Activated B cell treated with CpG ODN at 0.5 μM for 24 hours (primary cell): ENCODE measurements around the gene ZKSCAN8. TPM values are rescaled to one million over a fixed set of nuclear protein-coding genes. Genes with fewer than 3 reads are reported as not detected.

Source experiments
- ATAC-seq: fragments of 200-7000 bp; cut with Tn5 transposase; one replicate; pipeline ENCODE4 v1.10.0; 2021; ENCODE audit warnings: low read depth, mild to moderate bottlenecking, moderate library complexity
- CTCF ChIA-PET: fragments of 350-600 bp; sonication (Branson Sonifier 250); formaldehyde crosslinking; loops from one replicate; lab custom pipeline; 2021; ENCODE audit warnings: antibody characterized with exemption; lab: Charles Lee
- POLR2A ChIA-PET: fragments of 350-600 bp; sonication (Branson Sonifier 250); formaldehyde crosslinking; loops from one replicate; lab custom pipeline; 2021; ENCODE audit warnings: antibody characterized with exemption; lab: Charles Lee
- DNase-seq: peaks from one replicate; pipeline ENCODE4 v3.0.0; 2022
- H3K27ac Mint-ChIP-seq: one replicate; pipeline ENCODE4 v1.8.0; 2020; ENCODE audit warnings: mixed read lengths
- H3K27me3 Mint-ChIP-seq: one replicate; pipeline ENCODE4 v1.8.0; 2021; ENCODE audit warnings: mixed read lengths
- H3K36me3 Mint-ChIP-seq: one replicate; pipeline ENCODE4 v1.8.0; 2021; ENCODE audit warnings: low read depth, mixed read lengths
- H3K4me1 Mint-ChIP-seq: one replicate; pipeline ENCODE4 v1.8.0; 2021; ENCODE audit warnings: mixed read lengths
- H3K4me3 Mint-ChIP-seq: one replicate; pipeline ENCODE4 v1.8.0; 2020; ENCODE audit warnings: mild to moderate bottlenecking, mixed read lengths
- H3K9me3 Mint-ChIP-seq: one replicate; pipeline ENCODE4 v1.8.0; 2020; ENCODE audit warnings: mixed read lengths
- CTCF ChIP-seq: fragments of 200-600 bp; IDR thresholded peaks from one replicate; pipeline ENCODE4 v1.8.0; 2022; ENCODE audit warnings: antibody characterized with exemption, mild to moderate bottlenecking
- intact Hi-C: fragments of 100-400 bp; cut with micrococcal nuclease; formaldehyde crosslinking; loops from one replicate; pipeline ENCODE4 v1.15.1; 2024
- total RNA-seq: library from RNA; stranded (reverse); gene quantifications from 2 replicates; pipeline ENCODE4 v1.2.3, GENCODE V29; 2022

ZKSCAN8 gene
- total RNA-seq, 1 donor from 2014 or later, result 40.2 TPM

DNA sequence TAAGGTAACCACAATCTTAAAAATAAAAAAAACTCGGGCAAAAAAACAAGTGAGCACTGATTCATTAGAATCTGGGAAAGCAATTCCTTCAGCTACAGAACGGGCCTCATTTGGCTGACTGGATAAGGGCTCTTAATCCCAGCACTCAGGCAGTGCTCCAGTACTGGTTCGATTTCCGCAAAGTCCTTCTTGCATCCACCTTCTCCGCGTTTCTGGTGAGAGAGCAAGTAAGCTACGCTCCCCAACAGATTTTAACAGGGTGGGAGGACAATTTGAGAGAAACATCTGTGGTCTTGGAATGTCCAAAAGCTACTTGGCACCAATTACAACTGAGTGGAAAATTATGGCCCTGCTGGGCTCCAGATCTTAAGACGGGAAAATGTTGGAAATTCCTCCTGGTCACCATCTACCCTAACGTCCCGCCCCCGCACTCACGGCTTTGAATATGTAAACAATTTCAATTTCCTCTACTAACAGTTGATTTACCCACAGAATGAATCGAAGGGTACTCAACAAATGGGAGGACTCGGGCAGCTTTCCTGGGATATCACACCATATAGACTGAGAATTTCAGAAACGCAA lies 65.3 kb downstream of the ZKSCAN8 start:
- CTCF ChIA-PET, result no interaction called here
- intact Hi-C loops, result loop anchor here (5.0 kb wide), 1 partner anchor 535 kb away; no protein-coding TSS in a partner anchor
- H3K4me3 Mint-ChIP-seq, result peak overlapping the region; percentile 67
- H3K36me3 Mint-ChIP-seq, result no peaks in the 10 kb centered on the region
- no peak for TF ChIP-seq CTCF
- peaks cover 23% of the 10 kb centered on the region for H3K4me1 Mint-ChIP-seq
- H3K27me3 Mint-ChIP-seq, result peaks cover 64% of the 10 kb centered on the region
- ATAC-seq (no peak), DNase-seq (no peak)
- POLR2A ChIA-PET, result interaction anchor here (0.8 to 1.7 kb wide), 2 partner anchors 11 to 314 kb away, joined by 4 to 6 read pairs; a partner anchor contains a TSS
- H3K9me3 Mint-ChIP-seq, result peaks cover 10% of the 10 kb centered on the region
- no peak overlapping the region for H3K27ac Mint-ChIP-seq

- ATAC-seq, result peak; percentile 49
- H3K4me1 Mint-ChIP-seq, result peaks cover 26% of the 10 kb centered on the region
- intact Hi-C loops, result loop anchor here (5.0 kb wide), 1 partner anchor 535 kb away; no protein-coding TSS in a partner anchor
- H3K9me3 Mint-ChIP-seq, result peaks cover 10% of the 10 kb centered on the region
- H3K4me3 Mint-ChIP-seq, result peak overlapping the region; percentile 67
- no peaks in the 10 kb centered on the region for H3K36me3 Mint-ChIP-seq
- peaks cover 70% of the 10 kb centered on the region for H3K27me3 Mint-ChIP-seq
- no peak for TF ChIP-seq CTCF
- ChIA-PET CTCF (no interaction called here), POLR2A (interaction anchor here (0.8 to 1.7 kb wide), 2 partner anchors 11 to 315 kb away, joined by 4 to 6 read pairs; a partner anchor contains a TSS)
- DNase-seq, result no peak
- H3K27ac Mint-ChIP-seq, result no peak overlapping the region
Observed at GRCh38 chr6:28207510-28208110, 65.9 kb downstream of the ZKSCAN8 start.

GRCh38 chr6:28208111-28208659 lies 66.5 kb downstream of the ZKSCAN8 start:
- intact Hi-C loops, result loop anchor here (5.0 kb wide), 1 partner anchor 536 kb away; no protein-coding TSS in a partner anchor
- Mint-ChIP-seq H3K9me3 (peaks cover 10% of the 10 kb centered on the region), H3K4me3 (peak overlapping the region; percentile 67), H3K36me3 (no peaks in the 10 kb centered on the region), H3K27me3 (peaks cover 74% of the 10 kb centered on the region), H3K27ac (no peak overlapping the region), H3K4me1 (peaks cover 32% of the 10 kb centered on the region)
- ATAC-seq (no peak), DNase-seq (no peak)
- ChIA-PET POLR2A (interaction anchor here (1.7 kb wide), 1 partner anchor 10 kb away, joined by 4 read pairs; no protein-coding TSS in a partner anchor), CTCF (no interaction called here)
- no peak for TF ChIP-seq CTCF

Other genes with a start within 250 kb of the ZKSCAN8 start
- gene OR2B2, start 229.5 kb upstream of the ZKSCAN8 start, total RNA-seq, result not detected in 2 replicates
- not detected in 2 replicates for gene OR2B6, start 184.6 kb upstream of the ZKSCAN8 start, total RNA-seq
- 6.0 and 6.3 TPM in 2 replicates for gene ZNF165, start 61.3 kb upstream of the ZKSCAN8 start, total RNA-seq
- gene ZSCAN16, start 17.3 kb upstream of the ZKSCAN8 start, total RNA-seq, result 10.6 and 12.6 TPM in 2 replicates
- 25.9 and 30.3 TPM in 2 replicates for gene ZSCAN9, start 83.4 kb downstream of the ZKSCAN8 start, total RNA-seq
- gene ZKSCAN4, start 110.4 kb downstream of the ZKSCAN8 start, total RNA-seq, result 10.5 and 11.1 TPM in 2 replicates
- gene NKAPL, start 117.4 kb downstream of the ZKSCAN8 start, total RNA-seq, result 0.29 and 0.35 TPM in 2 replicates
- 16.0 and 17.8 TPM in 2 replicates for gene ZSCAN26, start 125.3 kb downstream of the ZKSCAN8 start, total RNA-seq
- gene PGBD1, start 139.7 kb downstream of the ZKSCAN8 start, total RNA-seq, result 1.8 and 1.9 TPM in 2 replicates
- 1.0 and 3.6 TPM in 2 replicates for gene ZSCAN31, start 194.3 kb downstream of the ZKSCAN8 start, total RNA-seq
- gene ZKSCAN3, start 208.1 kb downstream of the ZKSCAN8 start, total RNA-seq, result 5.6 and 6.3 TPM in 2 replicates